Measurements from ENCODE around the gene PIK3R1. TPM values are rescaled to one million over a fixed set of nuclear protein-coding genes. Genes with fewer than 3 reads are reported as not detected.

PIK3R1 gene
- total RNA-seq = 58.7 and 127 TPM in 2 replicates

DNA sequence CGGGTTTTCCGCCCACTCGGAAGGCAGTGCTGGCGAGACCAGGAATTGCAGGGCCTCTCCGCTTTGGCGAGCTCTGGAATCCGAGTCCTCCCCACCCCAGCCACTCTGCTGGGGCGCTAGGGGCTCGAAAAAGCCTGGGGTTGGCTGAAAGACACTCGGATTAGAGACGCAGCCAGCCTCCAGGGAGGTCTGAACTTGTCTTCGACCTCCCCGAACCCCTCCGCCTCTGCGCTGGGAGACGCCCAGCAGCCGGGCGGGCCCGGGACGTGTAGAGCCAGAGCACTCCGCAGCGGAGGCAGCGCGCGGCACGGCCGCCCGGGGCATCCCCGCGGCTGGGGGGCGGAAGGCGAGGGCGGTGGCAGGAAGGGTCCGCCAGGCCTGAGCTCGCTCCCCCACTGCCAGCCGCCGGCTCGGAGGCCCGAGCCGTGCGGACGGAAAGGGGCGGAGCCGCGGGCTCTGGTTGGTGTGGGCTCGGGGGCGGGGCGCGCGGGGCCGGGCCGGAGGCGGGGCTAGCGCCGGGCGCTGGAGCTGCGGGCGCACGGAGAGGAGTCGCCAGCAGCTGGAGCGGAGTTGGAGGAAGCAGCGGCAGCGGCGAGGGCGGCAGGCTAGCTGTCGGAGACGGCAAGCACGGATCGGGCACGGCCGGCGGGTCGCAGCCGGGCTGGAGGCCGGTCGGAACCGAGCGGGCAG is at the start of gene PIK3R1:
Gene PIK3R1, plus strand, starts transcription at position 549 of the 690 bp plus-strand sequence. CDS start 10,920 bp downstream, outside the sequence.

Data from placental epithelial cell (primary cell).